GM23248 (cell line): Measurements from ENCODE around the gene DNAAF9. TPM values are rescaled to one million over a fixed set of nuclear protein-coding genes. Genes with fewer than 3 reads are reported as not detected.
"Not testable (repeated sequence)": the region's sequence is repeated elsewhere in the genome, so short reads cannot be mapped to it uniquely, and the experiment has no call there.

Source experiments
- DNase-seq: peaks from one replicate; pipeline ENCODE4 v3.0.0-alpha.2; 2015
- H2AFZ ChIP-seq: fragments of 200-600 bp; sonication (generic); 2 replicates; pipeline ENCODE4 v1.6.1; 2016; ENCODE audit warnings: antibody characterized with exemption
- H3F3A ChIP-seq: fragments of 200-600 bp; sonication (generic); 2 replicates; pipeline ENCODE4 v1.6.1; 2016; ENCODE audit warnings: mild to moderate bottlenecking, antibody characterized with exemption, mixed run types; ENCODE audit not compliant: insufficient read depth
- H3K27ac ChIP-seq: fragments of 200-600 bp; sonication (generic); 2 replicates; pipeline ENCODE4 v1.5.1; 2016; ENCODE audit warnings: mild to moderate bottlenecking
- H3K27me3 ChIP-seq: fragments of 200-600 bp; sonication (generic); replicated peaks from 2 replicates; pipeline ENCODE4 v1.6.1; 2016; ENCODE audit warnings: mild to moderate bottlenecking; ENCODE audit not compliant: insufficient read depth
- H3K36me3 ChIP-seq: fragments of 200-600 bp; sonication (generic); 2 replicates; pipeline ENCODE4 v1.6.1; 2016; ENCODE audit warnings: low read depth, mild to moderate bottlenecking
- H3K4me1 ChIP-seq: fragments of 200-600 bp; sonication (generic); 2 replicates; pipeline ENCODE4 v1.6.1; 2016; ENCODE audit warnings: mild to moderate bottlenecking; ENCODE audit not compliant: insufficient read depth
- H3K4me2 ChIP-seq: fragments of 200-600 bp; sonication (generic); one replicate; pipeline ENCODE4 v1.6.1; 2016; ENCODE audit warnings: mild to moderate bottlenecking; ENCODE audit not compliant: unreplicated experiment
- H3K4me3 ChIP-seq: fragments of 200-600 bp; sonication (generic); 2 replicates; pipeline ENCODE4 v1.5.1; 2016; ENCODE audit warnings: mild to moderate bottlenecking
- H3K79me2 ChIP-seq: fragments of 200-600 bp; sonication (generic); 2 replicates; pipeline ENCODE4 v1.6.1; 2016; ENCODE audit warnings: mild to moderate bottlenecking; ENCODE audit not compliant: insufficient read depth
- H3K9ac ChIP-seq: fragments of 200-600 bp; sonication (generic); 2 replicates; pipeline ENCODE4 v1.6.1; 2016; ENCODE audit warnings: mild to moderate bottlenecking
- H3K9me2 ChIP-seq: fragments of 200-600 bp; sonication (generic); 2 replicates; pipeline ENCODE4 v1.6.1; 2016; ENCODE audit warnings: mixed run types, mild to moderate bottlenecking, moderate library complexity; ENCODE audit not compliant: insufficient read depth
- H3K9me3 ChIP-seq: fragments of 200-600 bp; sonication (generic); one replicate; pipeline ENCODE4 v1.6.1; 2017; ENCODE audit warnings: low read depth
- H4K20me1 ChIP-seq: fragments of 200-600 bp; sonication (generic); 2 replicates; pipeline ENCODE4 v1.6.0; 2016; ENCODE audit not compliant: insufficient read depth
- EZH2 ChIP-seq: fragments of 200-600 bp; sonication (generic); IDR thresholded peaks from 2 replicates; pipeline ENCODE4 v1.6.1; 2018; ENCODE audit warnings: antibody characterized with exemption, mild to moderate bottlenecking; ENCODE audit not compliant: insufficient read depth, poor library complexity, severe bottlenecking
- EZH2phosphoT487 ChIP-seq: fragments of 200-600 bp; sonication (generic); IDR thresholded peaks from 2 replicates; pipeline ENCODE4 v1.6.1; 2018; ENCODE audit warnings: antibody characterized with exemption, moderate library complexity, mild to moderate bottlenecking, low read depth; ENCODE audit not compliant: insufficient read depth
- WGBS, 2 experiments: methylation state at CpG; one replicate each; pipeline ENCODE4 v1.1.6; 2015 to 2017; ENCODE audit warnings: low lambda C conversion rate in 2 of 2, low coverage in 1 of 2; ENCODE audit errors: missing lambda C conversion rate in 2 of 2; 5-methylcytosine and 5-hydroxymethylcytosine counted together
- in situ Hi-C: fragments of 300-500 bp; cut with MboI; formaldehyde crosslinking; loops from 2 replicates; pipeline ENCODE4 v1.15.0; 2020
- polyA plus RNA-seq: library from polyadenylated mRNA; unstranded; fragments of >200 nt; fragmentation: Nextera tagmentation; extraction: Ambion mirVana; gene quantifications from 2 replicates; pipeline ENCODE4 v1.2.1, GENCODE V29; 2016
- total RNA-seq: library from RNA; depleted of rRNA; stranded (reverse); fragments of >200 nt; shearing (Covaris generic); gene quantifications from 2 replicates; pipeline ENCODE4 v1.2.3, GENCODE V29; 2014

DNAAF9 gene
- total and polyA plus RNA-seq, 2 experiments from 2014 or later: 4.6 to 12.4 TPM

- no peaks in the 10 kb centered on the region for H3K36me3 ChIP-seq
- no peak overlapping the region for H2AFZ ChIP-seq
- H3K9me2 ChIP-seq: no peaks in the 10 kb centered on the region
- WGBS, 2 experiments: 78 to 80% methylated on average over 14 of the region's 14 CpGs
- H3K4me2 ChIP-seq: no peak overlapping the region
- H3K79me2 ChIP-seq: no peaks in the 10 kb centered on the region
- no peaks in the 10 kb centered on the region for H3K27me3 ChIP-seq
- H3F3A ChIP-seq: no peaks in the 10 kb centered on the region
- DNase-seq: no peak
- no peak overlapping the region for H3K4me3 ChIP-seq
- H3K9me3 ChIP-seq: no peaks in the 10 kb centered on the region
- TF ChIP-seq EZH2 (no peak), EZH2phosphoT487 (no peak)
- H4K20me1 ChIP-seq: no peaks in the 10 kb centered on the region
- H3K9ac ChIP-seq: no peak overlapping the region
- no peaks in the 10 kb centered on the region for H3K4me1 ChIP-seq
- in situ Hi-C loops: no loop called here
- no peak overlapping the region for H3K27ac ChIP-seq
Measured at GRCh38 chr20:3430376-3431069, 23.1 kb upstream of the DNAAF9 start.

GRCh38 chr20:3426766-3427165 is 19.3 kb upstream of the DNAAF9 start:
- H3F3A ChIP-seq, in situ Hi-C loops: not testable (repeated sequence)

GRCh38 chr20:3423126-3423525 is 15.7 kb upstream of the DNAAF9 start:
- Histone ChIP-seq H3K4me3 (no peak overlapping the region), H3F3A (peaks cover 5% of the 10 kb centered on the region; the same call in 1 of the 2 replicates), H3K4me1 (no peaks in the 10 kb centered on the region), H3K36me3 (no peaks in the 10 kb centered on the region), H3K27me3 (no peaks in the 10 kb centered on the region), H3K79me2 (no peaks in the 10 kb centered on the region), H3K9ac (no peak overlapping the region), H3K27ac (no peak overlapping the region), H2AFZ (no peak overlapping the region), H3K9me2 (no peaks in the 10 kb centered on the region), H3K9me3 (no peaks in the 10 kb centered on the region), H4K20me1 (no peaks in the 10 kb centered on the region), H3K4me2 (no peak overlapping the region)
- in situ Hi-C loops: no loop called here
- WGBS, 2 experiments: 36 to 40% methylated on average over 5 of the region's 5 CpGs
- DNase-seq: no peak
- TF ChIP-seq EZH2 (no peak), EZH2phosphoT487 (no peak)

More at GRCh38 chr20:3426766-3427165, 19.3 kb upstream of the DNAAF9 start:
- not testable (repeated sequence) for H3K27ac ChIP-seq, H3K4me1 ChIP-seq, H3K36me3 ChIP-seq, H3K4me2 ChIP-seq, H3K9ac ChIP-seq, H3K79me2 ChIP-seq, DNase-seq, H4K20me1 ChIP-seq, H3K27me3 ChIP-seq, H3K4me3 ChIP-seq, H2AFZ ChIP-seq, H3K9me3 ChIP-seq, H3K9me2 ChIP-seq
- WGBS, 2 experiments: 69 to 74% methylated on average over 4 of the region's 4 CpGs

- Histone ChIP-seq H3F3A (peaks cover 5% of the 10 kb centered on the region; the same call in 1 of the 2 replicates), H3K27ac (no peak overlapping the region), H3K79me2 (no peaks in the 10 kb centered on the region), H3K9ac (no peak overlapping the region), H3K27me3 (no peaks in the 10 kb centered on the region), H3K4me1 (no peaks in the 10 kb centered on the region), H3K36me3 (no peaks in the 10 kb centered on the region), H3K9me3 (no peaks in the 10 kb centered on the region), H3K4me3 (no peak overlapping the region), H3K4me2 (no peak overlapping the region), H2AFZ (no peak overlapping the region), H4K20me1 (no peaks in the 10 kb centered on the region), H3K9me2 (no peaks in the 10 kb centered on the region)
- 81 to 89% methylated on average over 6 of the region's 6 CpGs for WGBS, 2 experiments
- in situ Hi-C loops: no loop called here
- TF ChIP-seq EZH2 (no peak), EZH2phosphoT487 (no peak)
- DNase-seq: no peak
Measured at GRCh38 chr20:3421985-3422384, 14.5 kb upstream of the DNAAF9 start.
